DMS79 (cell line): ENCODE results near the gene CCSER1.

ENCODE experiments used
- DNase-seq: peaks from one replicate; lab custom pipeline; 2025; lab: John Stamatoyannopoulos, UW

Gene CCSER1

GRCh38 chr4:90127223-90127705, at the start of gene CCSER1:
Gene CCSER1 (plus strand): TSS chr4:90127394.
- peak; percentile 12 for DNase-seq

- no peak for DNase-seq
These were observed 48.8 kb upstream of the CCSER1 start for GRCh38 chr4:90078440-90078839.

- no peak for DNase-seq
These were observed 47.1 kb upstream of the CCSER1 start for GRCh38 chr4:90080116-90080515.

- DNase-seq = no peak
These were observed 45.6 kb upstream of the CCSER1 start for GRCh38 chr4:90081432-90082144.

GRCh38 chr4:90082449-90082848, 44.7 kb upstream of the CCSER1 start:
- no peak for DNase-seq

- DNase-seq = no peak
These were observed 42.8 kb upstream of the CCSER1 start for GRCh38 chr4:90084277-90084966.

- DNase-seq = no peak
These were observed 42.3 kb upstream of the CCSER1 start for GRCh38 chr4:90084967-90085295.

GRCh38 chr4:90093526-90093925, 33.7 kb upstream of the CCSER1 start:
- no peak for DNase-seq

GRCh38 chr4:90095000-90095399, 32.2 kb upstream of the CCSER1 start:
- no peak for DNase-seq

GRCh38 chr4:90099812-90100211, 27.4 kb upstream of the CCSER1 start:
- no peak for DNase-seq

GRCh38 chr4:90103991-90104390, 23.2 kb upstream of the CCSER1 start:
- no peak for DNase-seq

- DNase-seq = no peak
These were observed 21.9 kb upstream of the CCSER1 start for GRCh38 chr4:90105274-90105673.

GRCh38 chr4:90112715-90113114, 14.5 kb upstream of the CCSER1 start:
- no peak for DNase-seq

GRCh38 chr4:90113881-90114457, 13.2 kb upstream of the CCSER1 start:
- DNase-seq = no peak

GRCh38 chr4:90118527-90119195, 8.5 kb upstream of the CCSER1 start:
- no peak for DNase-seq

- DNase-seq = no peak
These were observed 7.2 kb upstream of the CCSER1 start for GRCh38 chr4:90120037-90120436.

GRCh38 chr4:90120815-90121214, 6.4 kb upstream of the CCSER1 start:
- DNase-seq = no peak

- no peak for DNase-seq
These were observed 5.4 kb upstream of the CCSER1 start for GRCh38 chr4:90121676-90122354.

GRCh38 chr4:90122355-90122748, 4.8 kb upstream of the CCSER1 start:
- no peak for DNase-seq

GRCh38 chr4:90124276-90124675, 2.9 kb upstream of the CCSER1 start:
- DNase-seq = no peak

- no peak for DNase-seq
These were observed 389 bp upstream of the CCSER1 start for GRCh38 chr4:90126805-90127204.

- DNase-seq = no peak
These were observed 632 bp downstream of the CCSER1 start for GRCh38 chr4:90127706-90128345.
